NCI-H2196 (cell line): Measurements from ENCODE around the gene SSBP2.
A peak's percentile ranks its signal among the peaks of the same experiment; 100 is the strongest.
"Not testable (repeated sequence)": the region's sequence is repeated elsewhere in the genome, so short reads cannot be mapped to it uniquely, and the experiment has no call there.

Experiments
- DNase-seq: peaks from one replicate; lab custom pipeline; 2025; ENCODE audit not compliant: unreplicated experiment; lab: John Stamatoyannopoulos, UW

Gene SSBP2

DNA sequence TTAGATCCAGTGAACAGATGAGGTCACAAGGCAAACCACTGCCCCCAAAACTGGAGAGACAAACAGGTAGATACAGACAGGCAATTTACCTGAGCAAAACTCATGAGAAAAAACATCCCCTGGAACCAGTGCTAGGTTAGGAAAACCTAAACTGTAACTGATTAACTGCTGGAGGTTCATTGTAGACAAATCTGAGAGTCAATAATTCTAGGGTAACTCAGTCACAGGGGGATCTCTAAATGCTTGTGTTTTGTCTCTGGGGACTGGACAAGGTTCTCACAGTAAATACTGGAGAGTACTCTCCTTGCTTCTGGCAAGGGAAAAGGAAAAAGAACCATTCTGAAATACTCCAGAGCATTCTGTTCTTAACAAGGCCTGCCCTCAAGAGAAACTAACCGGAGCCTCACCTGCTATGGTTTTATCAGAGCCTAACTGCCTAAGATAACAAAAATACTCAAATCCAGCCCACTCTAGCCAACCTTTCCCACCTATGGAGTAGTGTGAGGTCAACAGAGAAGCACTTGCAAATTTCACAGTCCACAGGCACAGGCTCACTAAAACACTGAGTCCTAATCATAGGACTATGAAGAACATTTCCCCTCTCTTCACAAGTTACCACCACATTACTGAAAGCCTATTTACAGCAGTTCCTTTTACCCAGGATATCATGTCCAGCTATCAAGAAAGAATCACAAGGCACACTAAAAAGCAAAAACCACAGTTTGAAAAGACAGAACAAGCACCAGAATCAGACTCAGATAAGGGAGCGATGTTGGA lies 217.1 kb downstream of the SSBP2 start:
- no peak for DNase-seq

- DNase-seq: no peak
Measured at GRCh38 chr5:81530919-81531318, 220.0 kb downstream of the SSBP2 start.

- no peak for DNase-seq
Measured at GRCh38 chr5:81525690-81526089, 225.2 kb downstream of the SSBP2 start.

- DNase-seq: no peak
Measured at GRCh38 chr5:81524015-81524414, 226.9 kb downstream of the SSBP2 start.

DNA sequence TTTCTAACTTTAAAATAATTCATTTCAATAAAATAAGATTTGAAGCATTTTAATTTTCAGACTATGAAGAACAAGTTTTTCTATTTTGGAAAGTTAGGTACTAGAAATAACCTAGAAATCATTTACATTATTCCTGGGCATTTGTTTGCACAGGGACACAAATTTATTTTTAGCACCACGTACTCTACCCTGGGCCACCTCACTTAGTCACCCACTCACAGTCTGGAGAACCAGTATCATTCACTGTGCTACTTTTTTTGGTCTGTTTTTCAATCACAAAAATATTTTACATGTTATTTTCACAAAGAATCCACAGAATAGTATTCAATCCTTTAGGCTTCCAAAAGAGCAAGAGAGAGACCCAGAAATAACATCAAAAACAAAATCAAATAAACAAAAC lies 228.3 kb downstream of the SSBP2 start:
- DNase-seq: no peak

GRCh38 chr5:81520769-81521168 lies 230.1 kb downstream of the SSBP2 start:
- DNase-seq: no peak

DNA sequence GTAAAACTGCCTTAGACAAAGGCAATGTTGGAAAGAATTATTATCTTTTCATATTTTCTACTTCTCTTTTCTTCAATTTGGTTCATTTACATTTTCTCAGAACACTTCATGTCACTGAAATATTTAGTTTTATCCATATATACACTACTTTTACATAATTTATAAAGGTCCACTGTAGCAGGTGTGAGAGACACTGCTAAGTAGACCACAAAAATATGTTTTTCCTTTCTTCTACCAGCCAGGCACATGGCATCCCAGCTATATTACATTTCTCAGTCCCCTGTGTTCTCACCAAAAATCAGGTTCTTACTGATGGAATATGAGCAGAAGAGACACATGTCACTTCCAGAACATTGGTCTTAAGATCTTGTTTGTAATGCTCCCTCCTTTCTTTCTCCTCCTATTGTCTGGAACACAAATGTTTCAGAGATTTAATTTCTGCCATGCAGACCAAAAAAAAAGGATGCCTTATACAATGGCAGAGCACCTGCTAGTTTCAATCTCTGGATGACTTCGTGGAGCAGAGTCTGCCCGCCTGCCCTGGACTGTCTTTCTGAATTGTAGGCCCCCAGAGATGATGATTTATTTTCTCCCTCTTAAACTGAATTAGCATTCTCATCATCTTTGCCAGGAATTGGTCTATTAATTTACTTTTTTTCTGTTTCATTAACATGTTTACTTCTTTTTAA lies 231.5 kb downstream of the SSBP2 start:
- no peak for DNase-seq

DNA sequence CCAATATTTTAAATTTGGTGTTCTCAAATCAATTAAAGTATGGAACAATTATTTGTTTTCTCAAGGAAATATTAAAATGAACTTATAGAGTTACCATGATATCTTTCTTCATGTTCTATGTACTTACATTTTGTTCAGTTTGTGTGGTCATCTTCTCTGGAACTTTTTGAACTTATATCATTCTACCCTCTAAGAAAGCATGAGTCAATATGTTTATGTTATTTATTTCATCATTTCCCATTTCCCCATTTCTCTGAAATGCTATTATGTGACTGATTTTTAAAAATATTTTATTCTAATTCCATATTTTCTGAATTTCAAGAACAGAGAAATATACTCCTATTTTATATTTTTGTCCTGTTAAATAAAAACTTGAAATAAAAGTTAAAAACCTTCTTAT lies 233.4 kb downstream of the SSBP2 start:
- DNase-seq: no peak

DNA sequence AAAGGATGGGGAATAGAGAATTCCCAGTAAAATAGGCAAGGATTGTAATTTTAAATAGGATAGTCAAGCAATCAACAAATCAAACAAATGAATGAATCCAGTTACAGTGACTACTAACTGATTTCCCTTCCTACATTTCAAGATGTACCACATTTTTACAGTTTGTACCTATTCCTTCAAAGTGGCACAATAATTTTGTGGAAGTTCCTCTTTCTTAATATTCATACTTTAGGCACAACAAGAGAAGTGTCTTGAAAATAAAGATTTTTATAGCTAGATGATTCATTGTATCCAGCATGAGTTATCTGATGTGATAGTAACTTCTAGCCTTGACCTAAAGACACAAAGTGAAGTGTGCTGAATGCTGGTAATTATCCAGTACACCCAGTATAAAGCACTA lies 234.8 kb downstream of the SSBP2 start:
- DNase-seq: no peak

DNA sequence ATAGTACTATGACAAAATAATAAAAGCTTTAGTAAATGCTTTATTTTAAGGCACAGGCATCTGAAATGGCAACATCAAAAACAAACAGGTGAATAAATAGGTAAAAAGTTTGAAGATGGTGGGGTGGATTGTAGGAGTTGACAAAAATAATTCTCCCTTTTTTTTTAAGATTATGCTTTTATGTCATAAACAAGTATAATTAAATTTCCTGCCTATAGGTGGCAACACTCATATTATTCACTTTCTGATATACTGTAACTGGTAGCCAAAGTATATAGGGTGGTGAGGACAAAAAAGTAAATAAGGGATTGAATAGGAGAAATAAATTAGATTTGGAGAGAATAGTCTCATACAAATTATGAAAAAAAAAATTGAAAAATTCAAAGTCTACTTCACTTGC lies 236.9 kb downstream of the SSBP2 start:
- DNase-seq: no peak

GRCh38 chr5:81513473-81513872 lies 237.4 kb downstream of the SSBP2 start:
- DNase-seq: no peak

DNA sequence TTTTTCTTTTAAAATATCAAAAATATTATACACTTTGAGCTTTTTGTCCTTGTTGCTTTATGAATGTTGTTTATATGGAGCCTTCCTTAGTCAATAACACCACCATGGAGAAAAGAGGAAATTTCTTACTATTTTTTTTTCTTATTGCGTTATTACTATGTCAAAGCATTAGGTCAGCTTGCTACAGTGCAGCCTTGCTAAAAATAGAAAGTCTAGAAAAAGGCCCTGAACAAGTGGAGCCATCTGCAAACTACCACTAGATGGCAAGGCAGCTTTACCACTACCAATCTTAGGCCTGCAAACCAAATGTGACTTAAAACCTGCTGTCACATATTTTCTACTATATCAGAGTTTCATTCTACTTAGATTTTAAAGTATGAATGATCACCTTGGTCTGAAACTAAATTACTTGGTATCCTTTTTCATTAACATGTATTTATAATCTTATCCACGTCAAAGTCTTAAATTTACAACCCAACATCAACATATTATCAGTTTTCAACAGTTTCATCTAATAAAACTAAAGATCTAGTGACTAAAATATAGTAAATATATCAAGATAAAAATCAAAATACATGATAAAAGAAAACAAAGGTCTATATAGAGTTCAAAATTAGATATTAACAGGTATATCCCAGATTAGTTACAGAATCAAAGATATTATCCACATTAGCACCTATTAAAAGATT lies 243.9 kb downstream of the SSBP2 start:
- peak; percentile 48 for DNase-seq

DNA sequence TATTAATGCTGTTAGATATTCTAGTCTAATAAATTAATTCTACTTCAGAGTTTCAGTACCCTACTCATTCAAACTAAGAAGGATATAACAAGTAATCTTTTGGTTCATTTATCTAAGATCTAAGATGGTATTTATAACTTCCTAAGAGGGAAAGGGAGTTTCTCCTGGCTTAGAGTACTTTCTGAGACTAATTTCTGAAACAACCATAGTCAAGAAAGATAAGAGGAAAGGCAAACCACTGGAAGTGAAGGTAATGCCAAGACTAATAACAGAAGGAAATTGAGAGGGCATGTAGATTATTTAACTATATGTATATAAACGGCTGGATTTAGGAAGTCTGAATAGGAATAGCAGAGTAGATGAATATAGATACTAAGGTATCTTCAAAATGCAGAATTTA lies 244.5 kb downstream of the SSBP2 start:
- no peak for DNase-seq

DNA sequence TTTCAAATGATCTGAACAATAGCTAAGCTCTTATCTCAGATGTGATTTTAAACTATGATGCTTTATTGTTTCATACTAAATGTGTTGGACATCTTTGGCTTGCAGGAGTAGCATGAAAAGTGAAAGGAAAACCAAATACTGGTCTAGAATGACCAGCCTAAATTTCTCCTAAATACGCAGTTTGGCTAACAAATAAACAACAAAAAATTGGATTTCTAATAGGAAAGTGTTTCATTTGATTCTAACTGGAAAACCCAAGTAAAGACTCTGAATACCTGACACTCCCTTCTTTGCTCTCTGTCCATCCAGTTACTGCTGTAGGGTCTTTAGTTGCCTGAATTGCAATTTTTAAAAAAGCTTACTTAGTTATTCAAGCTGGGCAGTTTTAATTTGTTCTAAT lies 245.2 kb downstream of the SSBP2 start:
- DNase-seq: no peak

GRCh38 chr5:81503602-81504001 lies 247.3 kb downstream of the SSBP2 start:
- not testable (repeated sequence) for DNase-seq

DNA sequence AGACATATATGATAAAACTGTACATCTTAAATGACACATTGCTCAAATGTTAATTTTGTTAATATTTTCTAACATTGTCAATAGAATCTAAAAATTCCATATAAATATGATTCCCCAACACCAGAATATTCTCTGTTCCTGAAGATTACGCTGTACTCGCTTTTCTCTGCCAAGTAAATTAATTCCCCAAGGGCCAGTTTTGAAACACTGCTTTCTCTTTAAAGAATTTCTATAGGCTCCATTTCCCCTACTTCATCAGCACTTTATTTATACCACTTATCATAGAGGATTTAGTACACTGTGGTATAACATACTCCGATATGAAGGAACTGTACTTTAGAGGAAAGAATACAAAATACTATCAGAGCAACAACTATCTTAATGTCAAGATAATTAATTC lies 255.6 kb downstream of the SSBP2 start:
- no peak for DNase-seq

DNA sequence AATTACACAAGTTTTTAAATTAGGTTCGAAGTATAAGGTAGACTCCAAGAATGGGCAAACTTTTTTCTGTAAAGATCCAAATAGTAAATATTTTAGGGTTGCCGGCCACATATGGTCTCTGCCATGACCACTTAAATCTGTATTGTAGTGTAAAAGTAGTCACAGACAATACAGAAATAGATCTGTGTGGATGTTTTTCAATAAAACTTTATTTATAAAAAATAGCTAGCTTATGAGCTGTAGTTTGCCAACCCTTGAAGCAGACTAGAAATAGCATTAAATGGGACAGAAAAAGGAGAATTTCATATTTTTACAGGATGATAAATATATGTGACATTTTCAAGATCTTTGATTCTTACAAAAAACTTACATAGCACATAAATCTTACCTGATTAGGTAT lies 262.0 kb downstream of the SSBP2 start:
- DNase-seq: no peak

DNA sequence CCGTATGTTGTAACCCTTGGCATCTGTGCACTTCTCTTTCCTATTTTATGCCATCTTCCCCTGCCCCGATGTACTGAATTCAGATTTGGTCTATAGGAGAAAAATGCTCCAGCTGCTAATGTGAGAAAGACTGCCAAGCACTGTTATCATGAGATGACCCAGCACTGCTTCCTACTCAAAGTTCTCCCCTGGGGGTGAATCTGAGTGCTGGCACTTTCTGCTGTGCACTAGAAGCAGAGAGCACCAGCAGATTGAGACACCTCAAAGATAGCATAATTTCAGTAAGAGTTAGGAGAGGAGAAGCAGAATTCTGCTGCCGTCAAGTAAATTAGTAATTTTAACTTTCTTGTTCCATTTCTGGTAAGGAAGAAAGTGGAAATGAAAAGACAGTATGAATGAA lies 264.2 kb downstream of the SSBP2 start:
- no peak for DNase-seq

DNA sequence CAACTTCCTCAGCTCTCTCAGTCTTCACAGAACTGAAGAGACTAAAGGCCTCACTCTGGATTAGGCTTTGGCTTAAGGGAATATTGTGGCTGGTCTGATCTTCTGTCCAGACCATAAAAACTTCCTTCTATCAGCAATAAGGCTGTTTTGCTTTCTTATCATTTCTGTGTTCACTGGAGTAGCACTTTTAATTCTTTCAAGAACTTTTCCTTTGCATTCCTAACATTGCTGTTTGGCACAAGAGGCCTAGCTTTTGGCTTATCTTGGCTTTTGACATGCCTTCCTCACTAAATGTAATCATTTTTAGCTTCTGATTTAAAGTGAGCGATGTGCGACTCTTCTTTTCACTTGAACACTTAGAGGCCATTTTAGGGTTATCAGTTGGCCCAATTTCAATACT lies 268.3 kb downstream of the SSBP2 start:
- DNase-seq: no peak

GRCh38 chr5:81473395-81473794 lies 277.5 kb downstream of the SSBP2 start:
- DNase-seq: not testable (repeated sequence)

DNA sequence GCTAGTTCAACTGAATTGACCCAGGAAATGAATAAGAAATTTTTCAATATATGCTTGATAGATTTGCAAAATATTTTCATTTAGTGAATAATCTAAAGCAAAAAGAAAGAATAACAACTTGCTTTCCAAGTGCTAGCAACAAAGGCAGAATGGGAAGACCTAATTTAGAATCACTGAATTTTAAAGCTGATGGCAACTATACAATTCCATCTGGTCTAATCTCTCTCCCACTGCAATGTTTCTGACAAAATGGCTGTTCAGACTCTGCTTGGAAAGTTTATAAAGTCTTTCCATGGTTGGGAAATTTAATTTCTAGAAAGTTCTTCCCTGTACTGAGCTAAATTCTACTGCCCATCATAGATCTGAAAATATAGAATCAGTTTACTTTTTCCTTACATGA lies 281.2 kb downstream of the SSBP2 start:
- no peak for DNase-seq

- DNase-seq: no peak
Measured at GRCh38 chr5:81450940-81451339, 300.0 kb downstream of the SSBP2 start.
